LHCN-M2 (cell line): ENCODE measurements around the gene ZNF317. TPM values are rescaled to one million over a fixed set of nuclear protein-coding genes. Genes with fewer than 3 reads are reported as not detected.
A peak's percentile ranks its signal among the peaks of the same experiment; 100 is the strongest.

Experiments
- DNase-seq: peaks from one replicate; pipeline ENCODE4 v3.0.0-alpha.2; 2012; ENCODE audit warnings: low read depth
- polyA plus RNA-seq: library from polyadenylated mRNA; unstranded; fragments of >200 nt; gene quantifications from one replicate; pipeline ENCODE4 v1.2.1, GENCODE V29; 2012; ENCODE audit warnings: missing spikeins
- total RNA-seq: library from RNA; depleted of rRNA; stranded (reverse); fragments of >200 nt; gene quantifications from 2 replicates; pipeline ENCODE4 v1.2.3, GENCODE V29; 2014; rRNA removed

ZNF317 gene
- total RNA-seq: 22.8 and 23.8 TPM in 2 replicates
- polyA plus RNA-seq: 16.4 TPM

GRCh38 chr19:9140159-9140874 lies at the start of gene ZNF317:
Gene ZNF317 (plus strand): TSS chr19:9140397. CDS start chr19:9156017, 15,620 bp downstream.
- DNase-seq: peak; percentile 90

- DNase-seq: no peak
These were observed 32.8 kb upstream of the ZNF317 start, which contains the start of gene OR7G2 for GRCh38 chr19:9107375-9107774. Gene OR7G2 (minus strand): TSS chr19:9107475. CDS start chr19:9103243, 4,232 bp downstream.

GRCh38 chr19:9109959-9110358 lies 30.2 kb upstream of the ZNF317 start:
- no peak for DNase-seq

- DNase-seq: no peak
These were observed 24.8 kb upstream of the ZNF317 start, which contains the start of gene OR7G1 for GRCh38 chr19:9115307-9115813. Gene OR7G1 (minus strand): TSS chr19:9115763. CDS start chr19:9115763, 0 bp downstream.

- no peak for DNase-seq
These were observed 23.6 kb upstream of the ZNF317 start for GRCh38 chr19:9116547-9116946.

GRCh38 chr19:9126900-9127405 lies 13.2 kb upstream of the ZNF317 start, which contains the start of gene OR7G3:
Gene OR7G3 (minus strand): TSS chr19:9126950. CDS start chr19:9126950, 0 bp downstream.
- no peak for DNase-seq

GRCh38 chr19:9128171-9128570 lies 12.0 kb upstream of the ZNF317 start:
- DNase-seq: peak; percentile 15

- DNase-seq: no peak
These were observed 9.2 kb upstream of the ZNF317 start for GRCh38 chr19:9130965-9131364.

- DNase-seq: no peak
These were observed 7.8 kb upstream of the ZNF317 start for GRCh38 chr19:9132422-9132821.

GRCh38 chr19:9139609-9140158 lies 513 bp upstream of the ZNF317 start:
- no peak for DNase-seq

- peak; percentile 25 for DNase-seq
These were observed 4.7 kb downstream of the ZNF317 start for GRCh38 chr19:9144920-9145319.

GRCh38 chr19:9146882-9147281 lies 6.7 kb downstream of the ZNF317 start:
- no peak for DNase-seq

- no peak for DNase-seq
These were observed 8.5 kb downstream of the ZNF317 start for GRCh38 chr19:9148697-9149096.

GRCh38 chr19:9149997-9150396 lies 9.8 kb downstream of the ZNF317 start:
- no peak for DNase-seq

GRCh38 chr19:9150650-9151049 lies 10.5 kb downstream of the ZNF317 start:
- DNase-seq: no peak

GRCh38 chr19:9151367-9151766 lies 11.2 kb downstream of the ZNF317 start:
- no peak for DNase-seq

GRCh38 chr19:9155591-9155990 lies 15.4 kb downstream of the ZNF317 start:
- no peak for DNase-seq

GRCh38 chr19:9156304-9156703 lies 16.1 kb downstream of the ZNF317 start:
- DNase-seq: no peak

- no peak for DNase-seq
These were observed 19.7 kb downstream of the ZNF317 start for GRCh38 chr19:9159891-9160290.

- DNase-seq: no peak
These were observed 21.2 kb downstream of the ZNF317 start for GRCh38 chr19:9161427-9161826.

GRCh38 chr19:9165261-9165660 lies 25.1 kb downstream of the ZNF317 start:
- DNase-seq: no peak

GRCh38 chr19:9166846-9167245 lies 26.6 kb downstream of the ZNF317 start:
- DNase-seq: no peak
